GM12865 (cell line): ENCODE measurements around the gene SPATA6L.
"Not testable (repeated sequence)": the region's sequence is repeated elsewhere in the genome, so short reads cannot be mapped to it uniquely, and the experiment has no call there.

ENCODE experiments used
- DNase-seq: peaks from one replicate; pipeline ENCODE4 v3.0.0; 2010; ENCODE audit warnings: low read depth
- H3K4me3 ChIP-seq: 2 replicates; pipeline ENCODE4 v1.5.1; 2011; ENCODE audit warnings: mild to moderate bottlenecking, low read depth, low read length, control low read depth
- CTCF ChIP-seq: IDR thresholded peaks from 2 replicates; pipeline ENCODE4 v1.5.1; 2011; ENCODE audit warnings: low read length, control low read depth, low read depth, inconsistent platforms; ENCODE audit not compliant: insufficient read depth; ENCODE audit errors: missing control alignments

The SPATA6L gene

DNA sequence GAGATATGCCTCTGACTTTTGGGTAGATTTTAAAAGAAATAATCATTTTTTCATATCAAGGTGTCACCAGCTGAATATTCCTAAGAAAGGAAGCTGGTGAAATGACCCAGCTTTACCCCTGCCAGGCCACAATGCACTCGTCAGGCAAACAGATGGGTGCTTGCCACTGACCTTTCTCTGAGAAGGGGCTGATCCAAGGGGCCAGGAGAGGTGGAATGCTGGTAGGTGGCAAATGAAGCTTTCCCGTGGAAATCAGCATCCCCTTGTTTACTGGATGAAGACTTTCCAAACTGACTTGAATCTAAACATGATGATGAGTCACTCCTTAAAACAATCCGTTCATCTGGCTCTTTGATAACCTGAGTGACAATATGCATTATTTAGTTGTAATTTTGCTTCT, 48.5 kb downstream of the SPATA6L start:
- H3K4me3 ChIP-seq: no peak overlapping the region
- no peak for TF ChIP-seq CTCF
- no peak for DNase-seq

GRCh38 chr9:4615778-4616177, 50.5 kb downstream of the SPATA6L start:
- DNase-seq: no peak
- TF ChIP-seq CTCF: no peak
- H3K4me3 ChIP-seq: no peak overlapping the region

GRCh38 chr9:4615251-4615650, 51.0 kb downstream of the SPATA6L start:
- TF ChIP-seq CTCF: no peak
- H3K4me3 ChIP-seq: no peak overlapping the region
- DNase-seq: no peak

- TF ChIP-seq CTCF: no peak
- no peak for DNase-seq
- no peak overlapping the region for H3K4me3 ChIP-seq
Measured at GRCh38 chr9:4614627-4615026, 51.7 kb downstream of the SPATA6L start.

DNA sequence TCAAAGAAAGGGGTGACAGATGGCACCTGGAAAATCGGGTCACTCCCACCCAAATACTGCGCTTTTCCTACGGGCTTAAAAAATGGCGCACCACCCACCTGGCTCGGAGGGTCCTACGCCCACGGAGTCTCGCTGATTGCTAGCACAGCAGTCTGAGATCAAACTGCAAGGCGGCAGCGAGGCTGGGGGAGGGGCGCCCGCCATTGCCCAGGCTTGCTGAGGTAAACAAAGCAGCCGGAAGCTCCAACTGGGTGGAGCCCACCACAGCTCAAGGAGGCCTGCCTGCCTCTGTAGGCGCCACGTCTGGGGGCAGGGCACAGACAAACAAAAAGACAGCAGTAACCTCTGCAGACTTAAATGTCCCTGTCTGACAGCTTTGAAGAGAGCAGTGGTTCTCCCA, 60.2 kb downstream of the SPATA6L start:
- DNase-seq, H3K4me3 ChIP-seq: not testable (repeated sequence)

DNA sequence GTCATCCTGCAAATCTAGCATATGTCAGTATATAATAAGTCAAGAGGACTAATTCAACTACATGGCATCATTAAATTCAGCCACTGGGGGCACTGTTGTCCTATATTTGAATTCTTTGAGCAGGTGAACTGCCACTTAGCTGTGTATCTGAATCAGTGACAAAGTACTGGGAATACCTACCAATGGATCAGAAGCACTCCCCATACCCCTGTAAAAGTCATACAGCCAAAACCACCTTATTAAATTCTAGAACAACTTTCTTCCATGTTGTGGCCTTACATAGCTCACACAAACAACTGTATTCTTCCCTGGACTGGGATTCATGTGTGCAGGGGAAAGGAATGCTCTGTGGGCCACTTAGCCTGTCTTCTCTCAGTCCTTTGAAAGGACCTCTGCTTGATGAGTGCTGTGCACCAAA, 61.6 kb downstream of the SPATA6L start:
- peak; percentile 83 for DNase-seq

DNA sequence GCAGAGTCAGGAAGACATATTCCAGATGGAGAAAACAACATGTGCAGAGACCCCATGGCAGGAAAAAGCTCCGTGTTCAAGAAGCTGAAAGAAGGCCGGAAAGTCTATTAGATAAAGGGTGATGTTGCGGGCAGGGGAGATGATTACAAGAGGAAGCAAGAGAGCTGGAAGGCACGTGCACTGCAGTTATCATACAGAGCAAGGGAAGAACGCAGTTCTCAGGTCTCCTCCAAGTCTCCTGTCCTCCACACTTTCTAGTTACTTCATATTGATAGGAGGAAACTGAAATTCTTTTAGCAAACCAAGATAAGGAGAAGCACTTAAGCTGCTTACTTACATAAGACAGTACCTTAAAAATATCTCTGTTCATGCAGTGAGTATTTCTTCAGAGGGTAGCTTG, 62.5 kb downstream of the SPATA6L start:
- no peak overlapping the region for H3K4me3 ChIP-seq
- no peak for DNase-seq
- no peak for TF ChIP-seq CTCF

More for the DNA sequence above, 61.6 kb downstream of the SPATA6L start:
- peak; percentile 44 for TF ChIP-seq CTCF
- H3K4me3 ChIP-seq: no peak overlapping the region
